Keratinocyte (primary cell): ENCODE measurements around the gene ADAMTS16.

ENCODE experiments used
- CTCF ChIP-seq, 3 experiments: IDR thresholded peaks in 1 of 3; conservative IDR thresholded peaks in 1 of 3; optimal IDR thresholded peaks in 1 of 3; 2 replicates in 2 of 3; 3 replicates in 1 of 3; pipeline versions ENCODE3 to v1.5.1; 2011; ENCODE audit warnings: low read length in 3 of 3, mild to moderate bottlenecking in 3 of 3, moderate library complexity in 2 of 3, control low read depth in 1 of 3, inconsistent platforms in 1 of 3; ENCODE audit not compliant: insufficient read depth in 2 of 3; ENCODE audit errors: extremely low read depth in 1 of 3
- EZH2 ChIP-seq: IDR thresholded peaks from one replicate; pipeline ENCODE4 v1.6.1; 2012; ENCODE audit warnings: inconsistent platforms, mild to moderate bottlenecking, low read length, moderate library complexity

GRCh38 chr5:5231576-5231975 lies 91.4 kb downstream of the ADAMTS16 start:
- no peak for TF ChIP-seq CTCF (optimal IDR thresholded peaks at IDR 0.05 in 1 of 3, IDR thresholded peaks at IDR 0.05 in 1 of 3, conservative IDR thresholded peaks at IDR 0.05 in 1 of 3; ENCODE audit: extremely low read depth in 1 of 3, insufficient read depth in 2 of 3, low read length in 3 of 3)
- TF ChIP-seq EZH2 = no peak
